ENCODE results near the gene SDR9C7. TPM values are rescaled to one million over a fixed set of nuclear protein-coding genes. Genes with fewer than 3 reads are reported as not detected.
"Not testable (repeated sequence)": the region's sequence is repeated elsewhere in the genome, so short reads cannot be mapped to it uniquely, and the experiment has no call there.

The SDR9C7 gene
- total RNA-seq, 4 donors from 2014 or later, result not detected

GRCh38 chr12:56951582-56952339 is 17.6 kb upstream of the SDR9C7 start:
- H3K27me3 ChIP-seq, result no peaks in the 10 kb centered on the region
- no peaks in the 10 kb centered on the region for H3K9me3 ChIP-seq
- TF ChIP-seq POLR2A (IDR thresholded peaks at IDR 0.05), result no peak
- TF ChIP-seq CTCF (IDR thresholded peaks at IDR 0.05), result no peak
- H3K36me3 ChIP-seq, result no peaks in the 10 kb centered on the region
- no peak overlapping the region for H3K27ac ChIP-seq
- no peaks in the 10 kb centered on the region for H3K4me1 ChIP-seq
- no peak overlapping the region for H3K4me3 ChIP-seq
- no peak for DNase-seq

GRCh38 chr12:56948881-56949280 is 14.7 kb upstream of the SDR9C7 start:
- TF ChIP-seq CTCF (IDR thresholded peaks at IDR 0.05), result no peak
- TF ChIP-seq POLR2A (IDR thresholded peaks at IDR 0.05), result no peak
- H3K9me3 ChIP-seq, result no peaks in the 10 kb centered on the region
- H3K4me1 ChIP-seq, result no peaks in the 10 kb centered on the region
- no peak overlapping the region for H3K4me3 ChIP-seq
- no peaks in the 10 kb centered on the region for H3K27me3 ChIP-seq
- H3K27ac ChIP-seq, result no peak overlapping the region
- no peaks in the 10 kb centered on the region for H3K36me3 ChIP-seq
- DNase-seq, result no peak

GRCh38 chr12:56948457-56948777 is 14.2 kb upstream of the SDR9C7 start:
- no peaks in the 10 kb centered on the region for H3K36me3 ChIP-seq
- no peaks in the 10 kb centered on the region for H3K9me3 ChIP-seq
- no peak overlapping the region for H3K27ac ChIP-seq
- no peaks in the 10 kb centered on the region for H3K4me1 ChIP-seq
- no peaks in the 10 kb centered on the region for H3K27me3 ChIP-seq
- no peak for DNase-seq
- no peak overlapping the region for H3K4me3 ChIP-seq
- TF ChIP-seq POLR2A (IDR thresholded peaks at IDR 0.05), result no peak

- TF ChIP-seq POLR2A (IDR thresholded peaks at IDR 0.05) (no peak), CTCF (IDR thresholded peaks at IDR 0.05) (peak in 2 of 6 experiments; percentile 11 to 19)
- no peak overlapping the region for H3K27ac ChIP-seq
- DNase-seq, result no peak
- H3K9me3 ChIP-seq, result peaks cover 0 to 4% (median 0%) of the 10 kb centered on the region in 4 donors
- H3K4me3 ChIP-seq, result no peak overlapping the region
- no peaks in the 10 kb centered on the region for H3K4me1 ChIP-seq
- no peaks in the 10 kb centered on the region for H3K36me3 ChIP-seq
- H3K27me3 ChIP-seq, result no peaks in the 10 kb centered on the region
These were observed 13.6 kb upstream of the SDR9C7 start for GRCh38 chr12:56947633-56948456.

GRCh38 chr12:56943878-56944277 is 9.7 kb upstream of the SDR9C7 start:
- H3K4me1 ChIP-seq, result peaks cover 0 to 10% (median 0%) of the 10 kb centered on the region in 4 donors
- no peak for DNase-seq
- H3K4me3 ChIP-seq, result no peak overlapping the region
- TF ChIP-seq POLR2A (IDR thresholded peaks at IDR 0.05) (no peak), CTCF (IDR thresholded peaks at IDR 0.05) (no peak)
- H3K27me3 ChIP-seq, result no peaks in the 10 kb centered on the region
- no peaks in the 10 kb centered on the region for H3K36me3 ChIP-seq
- no peak overlapping the region for H3K27ac ChIP-seq
- peaks cover 0 to 5% (median 0%) of the 10 kb centered on the region in 4 donors for H3K9me3 ChIP-seq

- H3K27me3 ChIP-seq, result not testable (repeated sequence)
These were observed 9.2 kb upstream of the SDR9C7 start for GRCh38 chr12:56943374-56943773.

More at GRCh38 chr12:56943374-56943773, 9.2 kb upstream of the SDR9C7 start:
- H3K4me3 ChIP-seq, H3K9me3 ChIP-seq, DNase-seq, H3K36me3 ChIP-seq, H3K27ac ChIP-seq: not testable (repeated sequence)
- H3K4me1 ChIP-seq, result peaks cover 0 to 10% (median 0%) of the 10 kb centered on the region in 4 donors

All from Peyer's patch (tissue), 4 donors.